GM12878 (cell line): ENCODE data around the gene TMEM89. TPM values are rescaled to one million over a fixed set of nuclear protein-coding genes. Genes with fewer than 3 reads are reported as not detected.

Experiments
- BHLHE40 ChIP-seq, 2 experiments: fragments of 450-650 bp in 1 of 2; IDR thresholded peaks; 2 replicates each; pipeline ENCODE4 v1.6.1; 2011 to 2017; ENCODE audit warnings: low read depth in 2 of 2, borderline replicate concordance in 1 of 2, improper control_type of control experiment in 1 of 2, low read length in 1 of 2, mild to moderate bottlenecking in 1 of 2
- EGR1 ChIP-seq, 2 experiments: IDR thresholded peaks; 1 replicate in 1 of 2; 2 replicates in 1 of 2; pipeline ENCODE4 v1.6.1; 2011 to 2012; ENCODE audit warnings: low read depth in 2 of 2, low read length in 2 of 2, borderline replicate concordance in 1 of 2, mild to moderate bottlenecking in 1 of 2, moderate library complexity in 1 of 2
- NR2C1 ChIP-seq: fragments of 450-650 bp; IDR thresholded peaks from 2 replicates; pipeline ENCODE4 v1.6.1; 2017; ENCODE audit warnings: antibody characterized with exemption, mild to moderate bottlenecking, moderate library complexity
- PML ChIP-seq: IDR thresholded peaks from 2 replicates; pipeline ENCODE4 v1.6.1; 2012; ENCODE audit warnings: low read length, inconsistent platforms
- POLR2A ChIP-seq: IDR thresholded peaks from 2 replicates; pipeline ENCODE4 v1.6.1; 2011; ENCODE audit warnings: low read depth, mild to moderate bottlenecking, low read length
- SIN3A ChIP-seq: IDR thresholded peaks from 2 replicates; pipeline ENCODE4 v1.6.1; 2012; ENCODE audit warnings: low read depth, low read length, improper control_type of control experiment
- TAF1 ChIP-seq: IDR thresholded peaks from 2 replicates; pipeline ENCODE4 v1.6.1; 2011; ENCODE audit warnings: mild to moderate bottlenecking, low read depth, low read length, borderline replicate concordance
- ZNF24 ChIP-seq: fragments of 450-650 bp; IDR thresholded peaks from 2 replicates; pipeline ENCODE4 v1.6.1; 2017; ENCODE audit warnings: antibody characterized with exemption, mild to moderate bottlenecking
- polyA plus RNA-seq, 11 experiments: library from polyadenylated mRNA; depleted of rRNA in 4 of 11; unstranded in 6 of 11; stranded (reverse) in 5 of 11; fragments of >200 nt; fragmentation: Nextera tagmentation in 4 of 11; fragmentation: Illumina TruSeq in 1 of 11; extraction: Ambion mirVana in 4 of 11; extraction: Trizol in 1 of 11; gene quantifications; 1 replicate in 1 of 11; 2 replicates in 10 of 11; pipeline versions ENCODE4 v1.2.1 to v1.2.3, GENCODE V29; 2011 to 2016; ENCODE audit warnings: inconsistent platforms in 2 of 11, missing spikeins in 2 of 11, low read depth in 1 of 11
- total RNA-seq, 4 experiments: library from RNA; depleted of rRNA in 3 of 4; stranded (reverse); fragments of >200 nt in 3 of 4; fragmentation: Illumina TruSeq in 1 of 4; extraction: Trizol in 1 of 4; gene quantifications; 2 replicates each; pipeline versions ENCODE4 v1.2.1 to v1.2.3, GENCODE V29; 2013 to 2021
- TF ChIP-seq, protein P1 (sequence below): fragments of 450-650 bp; IDR thresholded peaks from 2 replicates; pipeline ENCODE4 v1.6.1; 2018; ENCODE audit warnings: mild to moderate bottlenecking, low read depth, moderate library complexity; ENCODE audit not compliant: partially characterized antibody
- TF ChIP-seq, protein P2 (sequence below): fragments of 450-650 bp; IDR thresholded peaks from 2 replicates; pipeline ENCODE4 v1.6.1; 2017; ENCODE audit warnings: mild to moderate bottlenecking, moderate library complexity
- TF ChIP-seq, protein P3 (sequence below): IDR thresholded peaks from 2 replicates; pipeline ENCODE4 v1.6.1; 2011; ENCODE audit warnings: low read depth, mild to moderate bottlenecking, low read length, moderate library complexity, borderline replicate concordance; ENCODE audit errors: extremely low read depth
- TF ChIP-seq, protein P4 (sequence below), 3 experiments: IDR thresholded peaks in 2 of 3; conservative IDR thresholded peaks in 1 of 3; 2 replicates each; pipeline ENCODE4 v1.5.1; 2011; ENCODE audit warnings: low read depth in 3 of 3, low read length in 3 of 3, mild to moderate bottlenecking in 3 of 3, control low read depth in 2 of 3, moderate library complexity in 2 of 3, inconsistent platforms in 1 of 3, mixed read lengths in 1 of 3; ENCODE audit not compliant: control insufficient read depth in 2 of 3, insufficient read depth in 1 of 3; ENCODE audit errors: extremely low read depth in 1 of 3
- TF ChIP-seq, protein P5 (sequence below): fragments of 450-650 bp; conservative IDR thresholded peaks from 2 replicates; pipeline ENCODE4 v1.6.1; 2017; ENCODE audit warnings: mild to moderate bottlenecking, moderate library complexity

The TMEM89 gene
- total and polyA plus RNA-seq, 10 of the 15 experiments (the other 5 are each of a cell fraction or from before 2014, with no cell fraction given) = not detected

DNA sequence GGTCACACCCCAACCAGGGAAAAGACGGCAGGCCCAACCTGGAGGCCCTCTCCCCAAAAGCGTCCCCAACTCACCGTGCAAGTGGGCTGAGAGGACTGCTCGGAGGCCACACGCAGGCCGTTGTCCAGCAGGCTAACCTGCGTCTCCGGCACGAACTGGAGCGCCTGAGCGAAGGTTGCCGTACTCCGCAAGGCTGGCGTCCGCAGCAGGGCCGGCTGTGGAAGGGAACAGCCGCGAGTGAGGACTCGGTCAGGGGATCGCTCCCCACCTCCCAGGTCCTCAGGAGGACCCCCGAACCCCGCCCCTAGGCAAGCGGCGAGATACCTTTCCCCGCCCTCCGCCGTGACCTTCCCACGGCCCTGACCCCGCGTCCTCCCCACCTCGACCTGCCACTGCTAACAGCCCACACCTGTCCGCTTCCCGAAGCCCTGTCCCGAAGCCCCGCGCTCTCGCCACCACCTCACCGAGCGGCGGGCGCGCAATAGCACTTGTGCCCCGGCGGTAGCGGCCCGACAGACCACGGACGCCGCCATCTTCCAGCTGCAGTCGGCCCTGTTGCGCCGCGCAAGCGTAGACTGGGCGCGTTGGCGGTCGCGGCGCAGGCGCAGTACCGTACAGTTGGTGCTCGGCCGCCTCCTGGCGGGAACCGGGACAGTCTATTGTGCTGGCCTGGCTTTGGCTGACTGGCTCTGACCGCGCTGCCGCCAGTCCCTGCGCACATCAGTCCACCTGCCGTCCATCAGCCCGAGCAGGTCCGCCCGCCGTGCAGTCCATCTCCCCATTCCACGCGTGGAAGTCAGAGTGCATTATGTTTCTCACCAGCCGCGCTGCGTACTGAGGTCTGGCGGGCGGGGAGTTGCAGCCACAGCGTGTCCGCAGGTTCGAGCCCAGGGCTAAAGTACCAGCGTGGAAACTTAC lies 12.2 kb downstream of the TMEM89 start, which contains the start of gene UQCRC1 (continued):
- TF ChIP-seq, protein P1, sequence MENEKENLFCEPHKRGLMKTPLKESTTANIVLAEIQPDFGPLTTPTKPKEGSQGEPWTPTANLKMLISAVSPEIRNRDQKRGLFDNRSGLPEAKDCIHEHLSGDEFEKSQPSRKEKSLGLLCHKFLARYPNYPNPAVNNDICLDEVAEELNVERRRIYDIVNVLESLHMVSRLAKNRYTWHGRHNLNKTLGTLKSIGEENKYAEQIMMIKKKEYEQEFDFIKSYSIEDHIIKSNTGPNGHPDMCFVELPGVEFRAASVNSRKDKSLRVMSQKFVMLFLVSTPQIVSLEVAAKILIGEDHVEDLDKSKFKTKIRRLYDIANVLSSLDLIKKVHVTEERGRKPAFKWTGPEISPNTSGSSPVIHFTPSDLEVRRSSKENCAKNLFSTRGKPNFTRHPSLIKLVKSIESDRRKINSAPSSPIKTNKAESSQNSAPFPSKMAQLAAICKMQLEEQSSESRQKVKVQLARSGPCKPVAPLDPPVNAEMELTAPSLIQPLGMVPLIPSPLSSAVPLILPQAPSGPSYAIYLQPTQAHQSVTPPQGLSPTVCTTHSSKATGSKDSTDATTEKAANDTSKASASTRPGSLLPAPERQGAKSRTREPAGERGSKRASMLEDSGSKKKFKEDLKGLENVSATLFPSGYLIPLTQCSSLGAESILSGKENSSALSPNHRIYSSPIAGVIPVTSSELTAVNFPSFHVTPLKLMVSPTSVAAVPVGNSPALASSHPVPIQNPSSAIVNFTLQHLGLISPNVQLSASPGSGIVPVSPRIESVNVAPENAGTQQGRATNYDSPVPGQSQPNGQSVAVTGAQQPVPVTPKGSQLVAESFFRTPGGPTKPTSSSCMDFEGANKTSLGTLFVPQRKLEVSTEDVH = no peak
- peak; percentile 81; the same call in 1 of the 2 replicates for TF ChIP-seq TAF1
- TF ChIP-seq, protein P2, sequence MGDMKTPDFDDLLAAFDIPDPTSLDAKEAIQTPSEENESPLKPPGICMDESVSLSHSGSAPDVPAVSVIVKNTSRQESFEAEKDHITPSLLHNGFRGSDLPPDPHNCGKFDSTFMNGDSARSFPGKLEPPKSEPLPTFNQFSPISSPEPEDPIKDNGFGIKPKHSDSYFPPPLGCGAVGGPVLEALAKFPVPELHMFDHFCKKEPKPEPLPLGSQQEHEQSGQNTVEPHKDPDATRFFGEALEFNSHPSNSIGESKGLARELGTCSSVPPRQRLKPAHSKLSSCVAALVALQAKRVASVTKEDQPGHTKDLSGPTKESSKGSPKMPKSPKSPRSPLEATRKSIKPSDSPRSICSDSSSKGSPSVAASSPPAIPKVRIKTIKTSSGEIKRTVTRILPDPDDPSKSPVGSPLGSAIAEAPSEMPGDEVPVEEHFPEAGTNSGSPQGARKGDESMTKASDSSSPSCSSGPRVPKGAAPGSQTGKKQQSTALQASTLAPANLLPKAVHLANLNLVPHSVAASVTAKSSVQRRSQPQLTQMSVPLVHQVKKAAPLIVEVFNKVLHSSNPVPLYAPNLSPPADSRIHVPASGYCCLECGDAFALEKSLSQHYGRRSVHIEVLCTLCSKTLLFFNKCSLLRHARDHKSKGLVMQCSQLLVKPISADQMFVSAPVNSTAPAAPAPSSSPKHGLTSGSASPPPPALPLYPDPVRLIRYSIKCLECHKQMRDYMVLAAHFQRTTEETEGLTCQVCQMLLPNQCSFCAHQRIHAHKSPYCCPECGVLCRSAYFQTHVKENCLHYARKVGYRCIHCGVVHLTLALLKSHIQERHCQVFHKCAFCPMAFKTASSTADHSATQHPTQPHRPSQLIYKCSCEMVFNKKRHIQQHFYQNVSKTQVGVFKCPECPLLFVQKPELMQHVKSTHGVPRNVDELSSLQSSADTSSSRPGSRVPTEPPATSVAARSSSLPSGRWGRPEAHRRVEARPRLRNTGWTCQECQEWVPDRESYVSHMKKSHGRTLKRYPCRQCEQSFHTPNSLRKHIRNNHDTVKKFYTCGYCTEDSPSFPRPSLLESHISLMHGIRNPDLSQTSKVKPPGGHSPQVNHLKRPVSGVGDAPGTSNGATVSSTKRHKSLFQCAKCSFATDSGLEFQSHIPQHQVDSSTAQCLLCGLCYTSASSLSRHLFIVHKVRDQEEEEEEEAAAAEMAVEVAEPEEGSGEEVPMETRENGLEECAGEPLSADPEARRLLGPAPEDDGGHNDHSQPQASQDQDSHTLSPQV = no peak
- TF ChIP-seq POLR2A = peak; percentile 100
- 0 out of 2 replicates have a peak, but pooled peaks have one; percentile 57 for TF ChIP-seq SIN3A
- no peak for TF ChIP-seq ZNF24
- TF ChIP-seq NR2C1 = peak; percentile 77
- TF ChIP-seq, protein P3, sequence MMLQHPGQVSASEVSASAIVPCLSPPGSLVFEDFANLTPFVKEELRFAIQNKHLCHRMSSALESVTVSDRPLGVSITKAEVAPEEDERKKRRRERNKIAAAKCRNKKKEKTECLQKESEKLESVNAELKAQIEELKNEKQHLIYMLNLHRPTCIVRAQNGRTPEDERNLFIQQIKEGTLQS = peak; percentile 9; the same call in 1 of the 2 replicates
- no peak; the same call in 1 of the 2 replicates for TF ChIP-seq PML
- peak in 1 of 2 experiments; percentile 48; a peak in 2 of 4 replicates for TF ChIP-seq BHLHE40 (IDR thresholded peaks at IDR 0.05; ENCODE audit: borderline replicate concordance in 1 of 2, low read depth in 2 of 2, low read length in 1 of 2)
- TF ChIP-seq, protein P4, sequence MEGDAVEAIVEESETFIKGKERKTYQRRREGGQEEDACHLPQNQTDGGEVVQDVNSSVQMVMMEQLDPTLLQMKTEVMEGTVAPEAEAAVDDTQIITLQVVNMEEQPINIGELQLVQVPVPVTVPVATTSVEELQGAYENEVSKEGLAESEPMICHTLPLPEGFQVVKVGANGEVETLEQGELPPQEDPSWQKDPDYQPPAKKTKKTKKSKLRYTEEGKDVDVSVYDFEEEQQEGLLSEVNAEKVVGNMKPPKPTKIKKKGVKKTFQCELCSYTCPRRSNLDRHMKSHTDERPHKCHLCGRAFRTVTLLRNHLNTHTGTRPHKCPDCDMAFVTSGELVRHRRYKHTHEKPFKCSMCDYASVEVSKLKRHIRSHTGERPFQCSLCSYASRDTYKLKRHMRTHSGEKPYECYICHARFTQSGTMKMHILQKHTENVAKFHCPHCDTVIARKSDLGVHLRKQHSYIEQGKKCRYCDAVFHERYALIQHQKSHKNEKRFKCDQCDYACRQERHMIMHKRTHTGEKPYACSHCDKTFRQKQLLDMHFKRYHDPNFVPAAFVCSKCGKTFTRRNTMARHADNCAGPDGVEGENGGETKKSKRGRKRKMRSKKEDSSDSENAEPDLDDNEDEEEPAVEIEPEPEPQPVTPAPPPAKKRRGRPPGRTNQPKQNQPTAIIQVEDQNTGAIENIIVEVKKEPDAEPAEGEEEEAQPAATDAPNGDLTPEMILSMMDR (IDR thresholded peaks at IDR 0.05 in 2 of 3, conservative IDR thresholded peaks at IDR 0.05 in 1 of 3; ENCODE audit: control insufficient read depth in 2 of 3, extremely low read depth in 1 of 3, insufficient read depth in 1 of 3, low read depth in 3 of 3, low read length in 3 of 3) = peak; percentile 60 to 89 (median 80)
- TF ChIP-seq EGR1 (IDR thresholded peaks at IDR 0.05; ENCODE audit: borderline replicate concordance in 1 of 2, low read depth in 2 of 2, low read length in 2 of 2) = peak in 1 of 2 experiments; percentile 84; a peak in 2 of 3 replicates
- TF ChIP-seq, protein P5, sequence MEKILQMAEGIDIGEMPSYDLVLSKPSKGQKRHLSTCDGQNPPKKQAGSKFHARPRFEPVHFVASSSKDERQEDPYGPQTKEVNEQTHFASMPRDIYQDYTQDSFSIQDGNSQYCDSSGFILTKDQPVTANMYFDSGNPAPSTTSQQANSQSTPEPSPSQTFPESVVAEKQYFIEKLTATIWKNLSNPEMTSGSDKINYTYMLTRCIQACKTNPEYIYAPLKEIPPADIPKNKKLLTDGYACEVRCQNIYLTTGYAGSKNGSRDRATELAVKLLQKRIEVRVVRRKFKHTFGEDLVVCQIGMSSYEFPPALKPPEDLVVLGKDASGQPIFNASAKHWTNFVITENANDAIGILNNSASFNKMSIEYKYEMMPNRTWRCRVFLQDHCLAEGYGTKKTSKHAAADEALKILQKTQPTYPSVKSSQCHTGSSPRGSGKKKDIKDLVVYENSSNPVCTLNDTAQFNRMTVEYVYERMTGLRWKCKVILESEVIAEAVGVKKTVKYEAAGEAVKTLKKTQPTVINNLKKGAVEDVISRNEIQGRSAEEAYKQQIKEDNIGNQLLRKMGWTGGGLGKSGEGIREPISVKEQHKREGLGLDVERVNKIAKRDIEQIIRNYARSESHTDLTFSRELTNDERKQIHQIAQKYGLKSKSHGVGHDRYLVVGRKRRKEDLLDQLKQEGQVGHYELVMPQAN = peak; percentile 4; the same call in 1 of the 2 replicates
